CD4-positive, alpha-beta T cell treated with Interleukin-17A for 1 hour (primary cell): ENCODE measurements around the gene SNX12.

Experiments used
- DNase-seq: peaks from one replicate; pipeline ENCODE4 v3.0.0-alpha.2; 2020

Gene SNX12

DNA sequence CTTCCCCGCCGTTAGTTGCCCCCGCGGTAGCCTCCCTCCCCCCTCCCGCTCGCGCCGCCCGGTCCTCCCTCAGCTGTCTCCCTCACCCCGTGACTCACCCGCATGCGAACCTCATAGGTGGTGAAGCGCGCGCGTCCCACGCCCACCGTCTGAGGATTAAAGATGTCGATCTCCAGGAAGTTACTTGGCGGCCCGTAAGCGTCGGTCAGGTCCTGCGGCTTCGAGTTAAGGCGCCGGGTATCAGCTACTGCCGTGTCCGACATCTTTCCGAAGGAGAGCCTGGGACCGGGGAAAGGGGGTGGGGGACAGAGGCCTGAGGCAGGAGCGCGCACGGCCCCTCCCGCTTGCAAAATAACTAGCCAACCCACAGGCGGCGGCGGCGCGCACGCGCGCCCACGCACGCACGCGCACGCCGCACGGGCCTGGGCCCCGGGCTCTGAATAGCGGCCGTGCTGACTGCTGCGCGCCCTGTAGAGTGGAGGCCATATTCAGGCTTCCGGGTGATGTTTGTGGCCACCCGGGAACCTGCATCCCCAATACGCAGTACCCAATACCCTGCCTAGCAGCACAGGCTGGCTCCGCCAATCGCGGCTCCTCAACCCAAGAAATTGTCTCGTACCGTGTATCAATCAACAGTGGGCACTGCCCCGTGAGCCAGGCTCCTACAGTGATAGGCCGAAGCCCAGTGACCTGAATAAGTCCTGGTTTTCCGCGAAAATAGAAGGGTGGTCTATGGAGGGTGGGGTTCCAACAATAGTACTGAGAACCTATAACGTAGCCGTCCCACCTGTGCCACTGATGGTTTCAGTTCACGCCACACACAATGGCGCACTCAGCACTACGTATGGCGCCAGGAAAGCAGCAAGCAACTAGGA, at the start of gene SNX12:
TSS of gene SNX12 (minus strand) at position 291 of the 875 bp plus-strand sequence. CDS start at position 263, 28 bp downstream.
- DNase-seq = peak; percentile 95

DNA sequence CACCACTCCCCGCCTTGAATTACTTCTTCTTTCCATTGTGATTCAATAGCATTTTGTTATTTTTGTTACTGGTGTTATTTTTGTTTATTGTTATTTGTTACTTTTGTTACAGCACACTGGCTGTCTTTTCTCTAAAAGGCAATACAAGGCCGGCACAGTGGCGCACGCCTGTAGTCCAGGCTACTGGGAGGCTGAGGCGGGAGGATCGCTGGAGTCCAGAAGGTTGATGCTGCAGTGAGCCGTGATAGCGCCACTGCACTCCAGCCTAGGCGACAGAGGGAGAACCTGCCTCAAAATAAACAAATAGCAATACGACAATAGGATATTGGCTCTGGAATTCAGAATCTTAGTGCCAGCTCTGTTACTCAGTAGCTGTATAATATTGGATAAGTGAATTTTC, 49.2 kb upstream of the SNX12 start:
- no peak for DNase-seq

DNA sequence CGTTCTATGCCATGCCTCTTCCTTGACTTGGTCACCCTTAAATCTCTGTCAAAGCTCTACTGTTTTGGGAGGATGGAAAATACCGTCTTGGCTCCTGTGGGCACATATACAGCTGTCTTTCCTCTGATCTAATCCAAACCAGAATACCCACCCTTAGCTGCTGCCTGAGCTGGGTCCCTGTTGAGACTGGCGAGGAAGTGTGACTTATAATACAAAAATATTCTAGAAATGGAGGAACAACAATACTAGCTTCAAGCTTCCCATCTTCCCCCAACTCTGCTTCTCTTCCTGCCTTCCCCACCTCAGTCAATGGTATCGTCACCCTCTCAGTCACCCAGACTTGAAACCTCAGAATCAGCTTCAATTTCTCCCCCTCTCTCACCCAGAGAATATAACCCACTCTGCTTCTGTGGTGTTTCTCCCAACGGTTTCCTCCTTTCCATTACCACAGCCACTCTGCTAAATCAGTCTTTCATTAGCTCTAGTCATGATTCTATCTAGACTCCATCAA, 43.8 kb upstream of the SNX12 start:
- peak; percentile 70 for DNase-seq

DNA sequence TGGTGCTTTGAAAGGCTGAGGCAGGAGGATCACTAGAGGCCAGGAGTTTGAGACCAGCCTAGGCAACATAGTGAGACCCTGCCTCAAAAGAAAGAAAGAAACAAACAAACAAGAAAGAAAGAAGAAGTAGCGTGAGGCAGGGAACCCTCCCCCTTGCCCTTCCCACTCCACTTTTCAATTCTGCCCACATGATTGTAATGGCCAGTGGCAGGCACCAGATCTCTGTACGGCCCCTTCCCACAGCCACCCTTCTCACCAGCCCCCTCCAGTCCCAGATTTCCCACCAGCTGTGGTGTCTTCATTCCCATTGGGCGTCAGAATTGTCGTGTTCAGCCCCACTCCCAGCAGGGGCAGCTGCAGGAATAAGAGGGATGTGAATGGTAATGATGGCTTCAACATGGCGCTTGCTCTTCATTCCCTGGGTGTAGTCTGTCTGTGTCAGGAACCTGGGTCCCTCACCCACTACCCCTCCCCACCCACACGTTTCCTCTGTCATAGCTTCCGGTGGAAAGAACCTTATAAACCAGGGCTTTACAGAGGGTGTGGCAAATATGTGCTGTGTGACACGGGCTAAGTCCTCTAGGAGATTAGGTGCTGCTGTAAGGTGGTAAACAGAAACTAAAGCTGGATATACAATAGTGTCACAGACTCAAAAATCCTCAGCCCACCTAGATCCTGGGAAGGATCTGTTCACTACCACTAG, 43.2 kb upstream of the SNX12 start, which contains the start of gene IL2RG:
TSS of gene IL2RG (minus strand) at position 437 of the 703 bp plus-strand sequence. CDS start at position 399, 38 bp downstream.
- DNase-seq = peak; percentile 94

DNA sequence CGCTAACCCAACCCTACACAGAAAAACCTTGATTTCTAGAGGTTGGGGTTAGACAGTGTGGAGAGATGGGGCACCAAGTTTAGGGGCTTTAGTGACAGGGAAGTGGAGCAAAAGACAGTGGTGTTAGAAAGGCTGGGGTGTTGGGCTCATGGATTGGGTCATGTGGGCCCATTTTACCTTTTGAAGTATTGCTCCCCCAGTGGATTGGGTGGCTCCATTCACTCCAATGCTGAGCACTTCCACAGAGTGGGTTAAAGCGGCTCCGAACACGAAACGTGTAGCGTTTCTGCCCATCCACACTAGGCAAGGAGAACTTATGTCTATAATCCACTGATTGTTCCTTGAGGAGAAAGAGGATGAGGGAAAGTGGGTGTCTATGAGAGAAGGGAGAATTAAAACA, 40.9 kb upstream of the SNX12 start:
- peak; percentile 50 for DNase-seq

DNA sequence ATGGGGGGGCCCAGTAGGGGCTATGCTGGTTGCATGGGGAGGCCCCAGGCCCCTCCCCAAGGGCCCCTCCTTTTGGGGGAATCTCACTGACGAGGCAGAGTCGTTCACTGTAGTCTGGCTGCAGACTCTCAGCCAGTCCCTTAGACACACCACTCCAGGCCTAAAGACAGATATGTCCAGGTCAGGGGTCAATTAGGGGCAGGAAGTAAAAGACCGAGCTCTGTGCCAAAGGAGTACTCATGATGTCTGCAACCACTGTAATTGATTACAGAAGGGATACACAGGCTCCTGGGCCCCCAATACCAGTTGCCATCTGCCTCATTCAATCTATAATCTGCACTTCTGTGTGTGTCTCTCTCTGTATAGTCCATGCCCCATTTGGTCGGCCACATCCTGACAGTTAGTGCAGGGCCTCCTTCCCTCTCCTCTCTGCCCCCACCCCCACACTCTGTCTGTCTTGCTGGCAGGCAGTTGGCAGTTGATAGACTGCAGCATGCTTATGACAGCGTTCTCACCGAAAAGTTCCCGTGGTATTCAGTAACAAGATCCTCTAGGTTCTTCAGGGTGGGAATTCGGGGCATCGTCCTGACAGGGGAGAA, 39.7 kb upstream of the SNX12 start:
- peak; percentile 59 for DNase-seq

DNA sequence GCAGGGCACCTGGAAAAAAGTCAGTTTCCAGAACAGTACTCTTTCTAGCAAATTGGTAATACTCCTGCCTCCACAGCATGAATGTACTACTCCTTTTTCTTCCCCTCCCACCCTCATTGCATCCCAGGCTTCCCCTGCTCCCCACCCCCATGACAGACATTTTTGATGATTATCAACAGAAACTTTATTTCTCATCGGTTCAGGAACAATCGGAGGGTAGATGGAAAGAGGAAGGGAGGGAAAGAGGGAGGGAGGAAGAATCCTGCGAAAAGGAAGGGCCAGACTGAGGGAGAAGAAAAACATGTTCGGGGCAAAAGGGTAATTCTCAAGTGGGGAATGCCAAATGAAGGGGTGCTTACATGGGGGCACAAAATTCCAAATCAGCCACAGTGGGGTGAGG, 39.1 kb upstream of the SNX12 start:
- no peak for DNase-seq

DNA sequence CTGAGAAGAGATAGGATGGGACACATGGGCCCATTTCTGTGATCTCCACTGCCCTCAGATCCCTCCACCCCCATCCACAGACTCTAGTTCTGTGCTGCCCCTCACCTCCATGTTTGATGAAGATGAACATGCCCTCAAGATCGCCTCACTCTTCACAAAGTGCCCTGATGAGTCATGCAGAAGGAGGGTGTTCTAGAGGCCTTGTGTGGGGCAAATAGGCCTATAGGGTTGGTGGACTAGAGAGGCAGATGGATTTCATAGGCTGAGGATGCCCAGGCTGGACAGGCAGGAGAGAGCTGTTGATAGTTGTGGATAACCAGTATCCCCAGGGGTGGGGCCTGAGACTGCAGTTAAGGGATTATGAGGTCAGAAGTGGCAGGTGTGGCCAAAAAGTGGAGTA, 38.3 kb upstream of the SNX12 start, which contains the start of gene CXorf65:
TSS of gene CXorf65 (minus strand) at position 314 of the 400 bp plus-strand sequence. CDS start at position 130, 184 bp downstream.
- peak; percentile 59 for DNase-seq

DNA sequence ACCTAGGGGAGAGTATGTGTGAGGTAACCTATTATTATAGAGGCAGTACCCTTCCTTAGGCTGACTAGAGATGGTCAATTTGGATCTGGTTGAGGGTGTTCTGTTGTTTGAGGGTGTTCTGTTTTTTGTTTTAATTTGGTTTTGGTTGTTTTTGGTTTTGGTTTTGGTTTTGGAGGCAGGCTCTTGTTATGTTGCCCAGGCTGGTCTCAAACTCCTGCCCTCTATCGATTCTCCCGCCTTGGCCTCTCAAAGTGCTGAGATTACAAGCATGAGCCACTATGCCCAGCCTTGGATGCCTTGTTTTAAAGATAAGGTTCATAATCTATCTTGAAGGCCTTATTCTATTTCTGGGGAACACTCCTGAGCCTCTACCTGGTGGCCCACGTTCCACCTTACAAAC, 37.5 kb upstream of the SNX12 start:
- peak; percentile 49 for DNase-seq

DNA sequence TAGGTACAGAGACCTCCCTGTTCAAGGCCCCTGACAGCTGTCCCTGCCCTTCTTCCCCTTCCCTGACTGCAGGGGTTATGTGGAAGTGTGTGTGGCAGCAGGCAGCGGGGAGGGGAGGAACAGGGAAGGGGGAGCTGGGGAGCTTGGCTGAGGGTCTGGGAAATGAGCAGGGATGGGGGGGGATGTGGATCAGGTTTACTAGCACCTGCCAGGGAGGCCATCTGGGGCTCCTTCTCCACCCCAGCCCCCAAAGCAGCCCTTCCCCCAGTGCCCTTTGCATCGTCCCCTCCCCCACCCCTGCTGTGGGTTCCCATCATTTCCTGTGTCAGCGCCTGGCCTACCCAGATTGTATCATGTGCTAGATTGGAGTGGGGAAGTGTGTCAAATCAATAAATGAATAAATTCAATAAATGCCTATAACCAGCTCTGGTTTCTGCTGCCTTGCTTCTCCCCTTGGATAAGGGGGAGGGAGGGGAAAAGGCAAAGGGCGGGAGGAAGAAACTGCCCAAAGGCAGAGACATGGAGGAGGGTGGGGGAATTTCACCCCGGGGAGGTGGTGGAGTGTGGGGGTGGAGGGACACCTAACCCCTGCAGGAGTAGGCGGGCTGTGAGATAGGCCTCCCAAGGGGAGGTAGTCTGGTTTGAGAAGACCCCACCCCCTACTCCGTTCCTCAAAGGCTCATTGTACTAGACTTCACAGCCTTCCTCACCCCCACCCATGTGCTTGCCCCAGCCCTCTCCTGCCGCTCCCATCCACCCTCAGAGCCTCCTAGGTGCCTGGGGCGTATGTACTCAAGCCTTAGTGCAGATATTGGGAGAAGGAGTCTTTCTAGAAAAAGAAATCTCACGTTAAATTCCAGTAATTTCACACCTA, 35.2 kb upstream of the SNX12 start:
- DNase-seq = peak; percentile 75

DNA sequence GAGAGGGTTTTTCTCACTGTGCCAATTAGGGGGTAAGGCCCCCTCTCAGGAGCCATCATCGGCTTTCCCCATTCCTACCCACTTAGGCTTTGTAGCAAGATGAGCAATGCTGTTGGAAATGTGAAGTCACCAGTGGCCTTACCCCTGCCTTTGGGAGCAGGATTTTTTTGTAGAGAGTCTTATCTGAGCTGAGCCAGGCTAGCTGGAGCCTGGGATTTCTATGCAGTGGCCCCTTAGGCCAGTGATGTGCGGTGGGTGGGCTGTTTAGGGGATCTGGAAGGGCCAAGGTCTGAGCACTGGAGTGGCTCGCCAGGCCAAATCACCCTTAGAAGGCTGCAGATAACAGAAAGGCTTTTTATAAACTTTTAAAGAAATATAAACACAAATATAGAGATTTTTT, 34.2 kb upstream of the SNX12 start:
- no peak for DNase-seq

DNA sequence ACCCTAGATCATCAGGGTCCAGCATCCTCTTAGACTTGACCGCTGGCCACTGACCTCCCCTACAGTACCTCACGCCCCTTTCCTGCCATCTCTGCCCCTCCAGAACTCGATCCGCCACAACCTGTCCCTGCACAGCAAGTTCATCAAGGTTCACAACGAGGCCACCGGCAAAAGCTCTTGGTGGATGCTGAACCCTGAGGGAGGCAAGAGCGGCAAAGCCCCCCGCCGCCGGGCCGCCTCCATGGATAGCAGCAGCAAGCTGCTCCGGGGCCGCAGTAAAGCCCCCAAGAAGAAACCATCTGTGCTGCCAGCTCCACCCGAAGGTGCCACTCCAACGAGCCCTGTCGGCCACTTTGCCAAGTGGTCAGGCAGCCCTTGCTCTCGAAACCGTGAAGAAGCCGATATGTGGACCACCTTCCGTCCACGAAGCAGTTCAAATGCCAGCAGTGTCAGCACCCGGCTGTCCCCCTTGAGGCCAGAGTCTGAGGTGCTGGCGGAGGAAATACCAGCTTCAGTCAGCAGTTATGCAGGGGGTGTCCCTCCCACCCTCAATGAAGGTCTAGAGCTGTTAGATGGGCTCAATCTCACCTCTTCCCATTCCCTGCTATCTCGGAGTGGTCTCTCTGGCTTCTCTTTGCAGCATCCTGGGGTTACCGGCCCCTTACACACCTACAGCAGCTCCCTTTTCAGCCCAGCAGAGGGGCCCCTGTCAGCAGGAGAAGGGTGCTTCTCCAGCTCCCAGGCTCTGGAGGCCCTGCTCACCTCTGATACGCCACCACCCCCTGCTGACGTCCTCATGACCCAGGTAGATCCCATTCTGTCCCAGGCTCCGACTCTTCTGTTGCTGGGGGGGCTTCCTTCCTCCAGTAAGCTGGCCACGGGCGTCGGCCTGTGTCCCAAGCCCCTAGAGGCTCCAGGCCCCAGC, 32.7 kb upstream of the SNX12 start:
- no peak for DNase-seq

DNA sequence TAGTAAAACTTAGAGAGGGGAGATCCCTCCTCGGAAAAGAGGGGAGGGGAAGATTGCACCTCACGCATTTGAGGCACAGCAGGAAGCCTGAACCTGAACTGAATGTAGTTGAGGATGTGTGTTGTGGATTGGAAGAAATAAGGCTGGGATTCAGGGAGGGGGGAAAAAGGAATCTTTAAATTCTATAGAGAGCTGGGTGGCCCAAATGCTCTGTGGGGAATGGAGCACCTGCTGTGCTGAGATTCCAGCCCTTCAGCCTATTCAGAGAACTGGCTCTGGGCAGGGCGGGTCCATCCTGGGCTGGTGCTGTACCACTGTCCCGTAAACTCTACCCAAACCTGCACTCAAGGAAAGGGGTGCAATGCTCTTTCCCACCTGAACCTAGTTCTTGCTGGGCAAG, 31.6 kb upstream of the SNX12 start:
- DNase-seq = no peak

DNA sequence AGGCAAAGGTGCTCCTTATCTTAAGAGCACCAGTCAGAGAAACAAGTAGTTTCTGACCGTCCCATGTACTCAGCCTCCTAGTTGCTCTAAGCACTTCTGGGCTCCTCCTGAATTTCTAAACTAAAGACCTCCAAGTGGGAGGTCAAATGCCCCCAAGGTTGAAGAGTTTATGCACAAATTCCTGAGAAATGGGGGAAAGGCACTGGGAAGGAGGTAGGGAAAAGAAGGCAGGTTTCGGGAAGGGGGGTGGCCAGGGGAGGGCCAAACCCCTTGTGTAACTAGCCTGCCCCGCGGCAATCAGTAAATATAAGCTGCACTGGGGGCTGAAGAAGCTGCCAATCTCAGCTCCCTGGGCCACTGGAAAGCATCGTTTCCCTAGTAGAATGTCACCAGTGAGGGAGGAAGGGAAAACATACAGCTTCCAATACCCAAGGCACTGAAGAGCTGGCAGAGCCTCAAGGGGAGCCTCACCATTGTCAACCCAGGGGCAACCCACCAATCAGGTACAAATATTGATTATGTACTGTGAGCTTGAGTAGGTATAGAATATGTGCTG, 30.9 kb upstream of the SNX12 start:
- no peak for DNase-seq

DNA sequence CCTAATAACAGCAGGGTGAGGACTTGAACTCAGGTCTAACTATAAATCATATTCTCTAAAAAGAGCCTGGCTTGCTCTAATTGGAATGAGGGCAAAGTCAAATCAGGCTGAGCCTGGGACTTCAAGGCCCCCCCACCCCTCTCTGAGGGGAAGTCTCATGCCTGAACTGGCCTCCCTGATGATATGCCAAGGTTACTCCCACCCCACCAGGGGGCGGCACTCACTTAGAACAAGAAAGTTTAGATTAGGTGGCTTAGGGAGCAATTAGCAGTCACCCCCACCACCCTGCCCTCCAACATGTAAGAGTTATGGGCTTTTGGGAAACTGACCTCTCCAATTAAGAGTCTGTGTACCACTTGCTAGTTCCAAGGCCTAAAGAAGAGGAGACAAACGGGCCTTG, 30.2 kb upstream of the SNX12 start:
- DNase-seq = peak; percentile 83

DNA sequence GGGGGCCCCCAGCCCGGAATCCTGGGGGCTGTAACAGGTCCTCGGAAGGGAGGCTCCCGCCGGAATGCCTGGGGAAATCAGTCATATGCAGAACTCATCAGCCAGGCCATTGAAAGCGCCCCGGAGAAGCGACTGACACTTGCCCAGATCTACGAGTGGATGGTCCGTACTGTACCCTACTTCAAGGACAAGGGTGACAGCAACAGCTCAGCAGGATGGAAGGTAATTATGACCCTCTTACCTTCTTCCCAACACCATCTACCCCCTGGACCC, 28.6 kb upstream of the SNX12 start:
- DNase-seq = no peak

DNA sequence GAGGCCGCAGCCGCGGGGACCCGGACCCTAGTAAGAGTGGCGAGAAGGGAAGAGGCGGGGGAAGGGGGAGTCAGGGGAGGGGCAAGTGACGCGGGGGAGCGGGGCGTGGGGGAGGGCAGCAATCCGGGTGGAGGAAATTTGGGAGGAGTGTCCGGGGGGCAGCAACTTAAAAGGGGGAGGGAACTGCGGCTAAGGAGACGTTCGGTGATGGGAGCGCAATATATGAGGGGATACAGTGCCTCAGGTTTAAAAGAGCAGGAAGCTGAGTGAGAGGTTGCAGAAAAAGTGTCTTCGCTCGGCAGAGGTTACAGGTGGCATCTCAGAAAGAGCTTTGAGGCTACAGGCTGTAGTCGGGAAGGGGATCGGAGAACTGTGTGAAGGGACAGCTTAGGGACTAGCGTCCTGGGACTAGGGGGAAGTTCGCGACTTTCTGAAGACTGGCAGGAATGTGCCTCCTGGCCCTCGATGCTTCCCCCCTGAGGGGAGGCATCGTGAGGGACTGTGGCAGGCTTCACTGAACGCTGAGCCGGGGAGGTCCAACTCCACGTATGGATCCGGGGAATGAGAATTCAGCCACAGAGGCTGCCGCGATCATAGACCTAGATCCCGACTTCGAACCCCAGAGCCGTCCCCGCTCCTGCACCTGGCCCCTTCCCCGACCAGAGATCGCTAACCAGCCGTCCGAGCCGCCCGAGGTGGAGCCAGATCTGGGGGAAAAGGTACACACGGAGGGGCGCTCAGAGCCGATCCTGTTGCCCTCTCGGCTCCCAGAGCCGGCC, 28.0 kb upstream of the SNX12 start:
- DNase-seq = peak; percentile 83

DNA sequence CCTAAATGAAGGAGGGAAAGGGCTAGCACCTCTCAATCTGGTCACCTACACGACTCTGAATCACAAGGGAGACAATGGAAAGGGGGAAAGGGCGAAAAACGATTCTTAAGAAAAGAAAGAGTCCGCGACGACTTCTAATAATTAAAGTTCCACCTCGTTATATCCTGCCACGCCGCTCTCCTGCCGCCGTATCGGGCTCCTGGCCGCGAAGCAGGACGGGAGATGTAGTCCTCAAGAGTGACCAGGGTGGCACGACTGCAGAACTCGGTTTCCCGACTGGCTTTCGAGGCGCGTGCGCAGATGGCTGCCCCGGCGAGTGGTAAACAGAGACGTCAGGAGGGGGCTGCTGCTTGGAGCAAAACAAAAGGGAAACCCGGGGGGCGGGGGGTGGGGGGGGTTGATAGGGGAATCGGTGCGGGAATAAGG, 27.4 kb upstream of the SNX12 start, which contains the start of gene FOXO4:
TSS of gene FOXO4 (plus strand) at position 297 of the 426 bp plus-strand sequence. CDS start 678 bp downstream, outside the sequence.
- DNase-seq = peak; percentile 93

DNA sequence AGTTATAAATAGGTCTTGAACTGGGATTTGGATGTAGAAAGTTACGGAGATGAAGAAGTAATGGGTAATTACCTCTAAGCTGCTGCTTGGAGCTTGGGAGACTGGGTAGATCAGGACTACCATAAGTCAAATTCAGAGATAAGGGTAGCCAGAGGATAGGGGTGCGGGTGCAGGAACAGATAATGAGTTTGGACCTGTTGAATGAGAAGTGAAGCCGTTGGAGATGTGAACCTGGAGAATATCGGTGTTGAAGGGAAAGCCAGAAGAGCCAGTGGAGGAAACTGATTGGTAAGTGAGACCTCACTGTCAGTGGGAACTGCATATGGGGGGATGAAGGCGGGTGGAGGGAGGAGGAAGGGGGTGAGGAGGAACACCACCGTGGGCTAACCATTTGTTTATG, 26.9 kb upstream of the SNX12 start:
- DNase-seq = no peak

DNA sequence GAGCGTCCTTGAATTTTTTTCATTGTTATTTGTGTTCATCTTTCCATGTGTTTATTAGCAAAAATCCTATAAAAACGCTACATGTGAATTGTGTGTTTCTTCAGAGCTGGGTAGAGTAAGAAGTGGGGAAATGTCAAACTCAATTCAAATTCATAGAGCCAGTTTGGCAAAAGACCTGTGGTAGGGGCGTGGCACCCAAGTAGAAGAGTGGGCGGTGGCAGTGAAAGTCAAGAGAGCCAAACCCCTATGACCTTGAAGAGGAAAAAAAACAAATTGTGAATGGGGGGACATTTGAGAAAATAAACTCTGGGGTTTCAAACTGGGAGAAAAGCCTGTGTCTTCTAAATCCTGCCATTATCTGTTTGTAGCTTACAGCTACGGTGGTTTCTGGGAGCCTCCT, 23.1 kb upstream of the SNX12 start:
- DNase-seq = no peak
